WTC11 (cell line): Measurements from ENCODE around the gene MGAT4A. TPM values are rescaled to one million over a fixed set of nuclear protein-coding genes. Genes with fewer than 3 reads are reported as not detected.

Source experiments
- ATAC-seq: fragments of 200-7000 bp; cut with Tn5 transposase; 2 replicates; pipeline ENCODE4 v1.10.0; 2021; ENCODE audit warnings: mild to moderate bottlenecking, moderate library complexity
- CTCF ChIA-PET: fragments of 300-600 bp; sonication (Branson Sonifier 250); formaldehyde crosslinking; loops from one replicate; lab custom pipeline; 2021; ENCODE audit warnings: antibody characterized with exemption; lab: Charles Lee
- POLR2A ChIA-PET: fragments of 350-600 bp; sonication (Branson Sonifier 250); formaldehyde crosslinking; loops from one replicate; lab custom pipeline; 2021; ENCODE audit warnings: antibody characterized with exemption; lab: Charles Lee
- DNase-seq: peaks from one replicate; pipeline ENCODE4 v3.0.0; 2021; ENCODE audit warnings: low spot score
- H3K27ac Mint-ChIP-seq: 2 replicates; pipeline ENCODE4 v1.8.0; 2021; ENCODE audit warnings: mixed read lengths
- H3K27me3 Mint-ChIP-seq: 2 replicates; pipeline ENCODE4 v1.8.0; 2021; ENCODE audit warnings: low read depth, mild to moderate bottlenecking, moderate library complexity, mixed read lengths
- H3K36me3 Mint-ChIP-seq: 2 replicates; pipeline ENCODE4 v1.8.0; 2021; ENCODE audit warnings: mixed read lengths
- H3K4me1 Mint-ChIP-seq: 2 replicates; pipeline ENCODE4 v1.8.0; 2022; ENCODE audit warnings: mixed read lengths
- H3K4me3 Mint-ChIP-seq: 2 replicates; pipeline ENCODE4 v1.8.0; 2021; ENCODE audit warnings: mild to moderate bottlenecking, moderate library complexity, mixed read lengths
- H3K9me3 Mint-ChIP-seq: 2 replicates; pipeline ENCODE4 v1.8.0; 2021; ENCODE audit warnings: mixed read lengths
- AFF4 ChIP-seq: sonication (generic); formaldehyde crosslinking; IDR thresholded peaks from 2 replicates; pipeline ENCODE4 v1.8.1; 2023; ENCODE audit warnings: mild to moderate bottlenecking, missing genetic modification reagents, borderline replicate concordance
- E2F4 ChIP-seq: sonication (generic); formaldehyde crosslinking; IDR thresholded peaks from 2 replicates; pipeline ENCODE4 v1.8.1; 2022; ENCODE audit warnings: low read depth, mild to moderate bottlenecking, moderate library complexity, missing genetic modification reagents, borderline replicate concordance
- GABPB1 ChIP-seq: sonication (generic); formaldehyde crosslinking; IDR thresholded peaks from 2 replicates; pipeline ENCODE4 v1.8.1; 2023; ENCODE audit warnings: mild to moderate bottlenecking, missing genetic modification reagents
- GRHL2 ChIP-seq: fragments of 250-450 bp; sonication (Bioruptor Pico); IDR thresholded peaks from 2 replicates; pipeline ENCODE4 v1.8.0; 2022; ENCODE audit warnings: mild to moderate bottlenecking, moderate library complexity; ENCODE audit not compliant: insufficient replicate concordance, severe bottlenecking
- GTF2I ChIP-seq: fragments of 250-450 bp; sonication (Bioruptor Pico); conservative IDR thresholded peaks from 2 replicates; pipeline ENCODE4 v1.4.0; 2021; ENCODE audit warnings: mild to moderate bottlenecking
- IRF2 ChIP-seq: sonication (generic); formaldehyde crosslinking; IDR thresholded peaks from 2 replicates; pipeline ENCODE4 v1.8.0; 2022; ENCODE audit warnings: low read depth, missing genetic modification reagents, borderline replicate concordance
- JUN ChIP-seq: sonication (generic); formaldehyde crosslinking; IDR thresholded peaks from 2 replicates; pipeline ENCODE4 v1.8.0; 2023; ENCODE audit warnings: mild to moderate bottlenecking, missing genetic modification reagents
- MAX ChIP-seq: sonication (generic); formaldehyde crosslinking; IDR thresholded peaks from 2 replicates; pipeline ENCODE4 v1.8.0; 2022; ENCODE audit warnings: mild to moderate bottlenecking, missing genetic modification reagents
- NFE2L1 ChIP-seq: sonication (generic); formaldehyde crosslinking; IDR thresholded peaks from 2 replicates; pipeline ENCODE4 v1.8.1; 2023; ENCODE audit warnings: missing genetic modification reagents
- TCF7 ChIP-seq: sonication (generic); formaldehyde crosslinking; IDR thresholded peaks from 2 replicates; pipeline ENCODE4 v1.8.0; 2022; ENCODE audit warnings: mild to moderate bottlenecking, low read depth, missing genetic modification reagents, moderate library complexity
- TEAD1 ChIP-seq: sonication (generic); formaldehyde crosslinking; IDR thresholded peaks from 2 replicates; pipeline ENCODE4 v1.8.0; 2022; ENCODE audit warnings: mild to moderate bottlenecking, missing genetic modification reagents
- USF1 ChIP-seq: sonication (generic); formaldehyde crosslinking; IDR thresholded peaks from 2 replicates; pipeline ENCODE4 v1.8.0; 2022; ENCODE audit warnings: mild to moderate bottlenecking, missing genetic modification reagents
- USF2 ChIP-seq: sonication (generic); formaldehyde crosslinking; IDR thresholded peaks from 2 replicates; pipeline ENCODE4 v1.8.1; 2023; ENCODE audit warnings: mild to moderate bottlenecking, missing genetic modification reagents, moderate library complexity
- ZBTB21 ChIP-seq: sonication (generic); formaldehyde crosslinking; IDR thresholded peaks from 2 replicates; pipeline ENCODE4 v1.8.1; 2023; ENCODE audit warnings: mild to moderate bottlenecking, missing genetic modification reagents, borderline replicate concordance
- ZNF138 ChIP-seq: sonication (generic); formaldehyde crosslinking; conservative IDR thresholded peaks from 2 replicates; pipeline ENCODE4 v1.8.1; 2022; ENCODE audit warnings: mild to moderate bottlenecking, moderate library complexity, missing genetic modification reagents
- ZNF281 ChIP-seq: sonication (generic); formaldehyde crosslinking; IDR thresholded peaks from 2 replicates; pipeline ENCODE4 v1.8.0; 2023; ENCODE audit warnings: mild to moderate bottlenecking, missing genetic modification reagents
- ZNF416 ChIP-seq: fragments of 250-450 bp; sonication (Bioruptor Pico); IDR thresholded peaks from 2 replicates; pipeline ENCODE4 v1.9.0; 2021; ENCODE audit warnings: mild to moderate bottlenecking, inconsistent platforms
- total RNA-seq: library from RNA; stranded (reverse); gene quantifications from 3 replicates; pipeline ENCODE4 v1.2.3, GENCODE V29; 2021

Gene MGAT4A
- total RNA-seq, 1 experiment from 2014 or later = 6.7 TPM

- TF ChIP-seq TCF7 (no peak), MAX (CRISPR knock-in tag) (no peak), NFE2L1 (CRISPR knock-in tag) (no peak), AFF4 (CRISPR knock-in tag) (no peak), GTF2I (CRISPR knock-in tag) (peak; percentile 96), E2F4 (CRISPR knock-in tag) (no peak), USF2 (CRISPR knock-in tag) (no peak)
- ChIA-PET POLR2A (interaction anchor here (0.7 kb wide), 1 partner anchor 1125 kb away, joined by 3 read pairs; the partner anchor contains the start of gene COX5B), CTCF (interaction anchor here (0.7 kb wide), 1 partner anchor 14 kb away, joined by 4 read pairs; no protein-coding TSS in a partner anchor)
- peaks cover 4% of the 10 kb centered on the region; the same call in 1 of the 2 replicates for H3K27me3 Mint-ChIP-seq
- ATAC-seq (no peak), DNase-seq (no peak)
- no peaks in the 10 kb centered on the region for H3K36me3 Mint-ChIP-seq
- no peak overlapping the region for H3K27ac Mint-ChIP-seq
- no peak overlapping the region for H3K4me3 Mint-ChIP-seq
- H3K4me1 Mint-ChIP-seq = peaks cover 27% of the 10 kb centered on the region
- peaks cover 10% of the 10 kb centered on the region; the same call in 1 of the 2 replicates for H3K9me3 Mint-ChIP-seq
Observed at GRCh38 chr2:98771264-98771663, 40.3 kb upstream of the MGAT4A start.

GRCh38 chr2:98769784-98770183 lies 38.9 kb upstream of the MGAT4A start:
- TF ChIP-seq ZBTB21 (CRISPR knock-in tag) = no peak
- TF ChIP-seq GRHL2 (CRISPR knock-in tag) = no peak
- no peak for TF ChIP-seq TEAD1 (CRISPR knock-in tag)
- TF ChIP-seq ZNF416 (CRISPR knock-in tag) = no peak
- TF ChIP-seq GABPB1 (CRISPR knock-in tag) = no peak
- TF ChIP-seq IRF2 (CRISPR knock-in tag) = no peak
- no peak for TF ChIP-seq JUN
- TF ChIP-seq USF1 (CRISPR knock-in tag) = no peak
- no peak for TF ChIP-seq ZNF138 (CRISPR knock-in tag)
- TF ChIP-seq ZNF281 (CRISPR knock-in tag) = no peak
- ChIA-PET POLR2A (no interaction called here), CTCF (no interaction called here)
- ATAC-seq = no peak
- Mint-ChIP-seq H3K27me3 (peaks cover 4% of the 10 kb centered on the region; the same call in 1 of the 2 replicates), H3K4me3 (no peak overlapping the region), H3K27ac (no peak overlapping the region), H3K9me3 (peaks cover 10% of the 10 kb centered on the region; the same call in 1 of the 2 replicates), H3K36me3 (no peaks in the 10 kb centered on the region), H3K4me1 (peaks cover 24% of the 10 kb centered on the region)
- DNase-seq = no peak
